Measurements from ENCODE around the gene HBP1. TPM values are rescaled to one million over a fixed set of nuclear protein-coding genes. Genes with fewer than 3 reads are reported as not detected.

Gene HBP1
- total and polyA plus RNA-seq, 2 experiments from 2014 or later: 55.1 to 66.0 TPM

DNA sequence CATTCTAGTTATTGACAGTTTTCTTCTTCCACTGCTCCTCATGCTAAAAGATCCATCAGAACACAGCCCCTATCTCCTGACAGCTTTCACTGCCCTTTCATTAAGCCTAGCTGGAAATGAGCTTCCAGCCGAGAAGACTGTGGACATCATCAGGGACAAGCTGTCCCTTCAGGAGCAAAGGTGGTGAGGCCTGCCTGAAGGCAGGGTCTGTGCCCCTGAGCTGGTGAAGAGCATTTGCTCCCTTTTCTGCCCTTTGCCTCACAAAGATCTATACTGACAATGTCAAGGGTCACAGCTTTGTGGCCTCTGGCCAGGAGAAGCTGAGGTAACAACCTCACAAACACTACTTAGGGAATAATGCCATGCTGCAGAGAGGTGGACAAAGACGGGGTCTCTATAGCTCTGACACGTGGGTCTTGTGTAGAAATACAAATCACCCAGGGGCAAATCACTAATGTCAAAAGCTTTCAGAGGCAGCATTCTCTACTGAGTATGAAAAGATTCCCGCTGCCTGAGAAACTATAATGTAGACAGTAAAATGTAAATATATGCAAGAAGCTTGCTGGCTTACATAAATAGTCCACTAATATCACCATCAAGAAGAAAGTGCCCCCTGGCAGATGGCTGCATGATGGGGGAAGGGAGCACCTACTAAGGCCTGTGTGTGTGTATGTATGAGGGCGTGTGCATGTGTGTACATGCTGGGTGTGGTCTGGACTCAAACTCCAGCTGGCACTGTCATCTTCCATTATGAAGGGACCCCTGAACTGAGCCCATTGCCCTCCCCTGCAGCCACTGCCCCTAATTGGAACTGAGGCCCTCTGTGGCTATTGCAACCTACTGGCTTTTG, 55.8 kb downstream of the HBP1 start:
- Histone ChIP-seq H3K4me3 (no peak overlapping the region), H3K9me3 (ENCODE audit: low read depth) (no peaks in the 10 kb centered on the region), H3K27ac (peak overlapping the region; percentile 75), H3K27me3 (no peaks in the 10 kb centered on the region), H3K4me1 (ENCODE audit: low read depth) (peaks cover 25% of the 10 kb centered on the region), H3K36me3 (no peaks in the 10 kb centered on the region)
- DNase-seq (ENCODE audit: low read depth in 1 of 2, low spot score in 1 of 2): no peak
- TF ChIP-seq, protein P1, sequence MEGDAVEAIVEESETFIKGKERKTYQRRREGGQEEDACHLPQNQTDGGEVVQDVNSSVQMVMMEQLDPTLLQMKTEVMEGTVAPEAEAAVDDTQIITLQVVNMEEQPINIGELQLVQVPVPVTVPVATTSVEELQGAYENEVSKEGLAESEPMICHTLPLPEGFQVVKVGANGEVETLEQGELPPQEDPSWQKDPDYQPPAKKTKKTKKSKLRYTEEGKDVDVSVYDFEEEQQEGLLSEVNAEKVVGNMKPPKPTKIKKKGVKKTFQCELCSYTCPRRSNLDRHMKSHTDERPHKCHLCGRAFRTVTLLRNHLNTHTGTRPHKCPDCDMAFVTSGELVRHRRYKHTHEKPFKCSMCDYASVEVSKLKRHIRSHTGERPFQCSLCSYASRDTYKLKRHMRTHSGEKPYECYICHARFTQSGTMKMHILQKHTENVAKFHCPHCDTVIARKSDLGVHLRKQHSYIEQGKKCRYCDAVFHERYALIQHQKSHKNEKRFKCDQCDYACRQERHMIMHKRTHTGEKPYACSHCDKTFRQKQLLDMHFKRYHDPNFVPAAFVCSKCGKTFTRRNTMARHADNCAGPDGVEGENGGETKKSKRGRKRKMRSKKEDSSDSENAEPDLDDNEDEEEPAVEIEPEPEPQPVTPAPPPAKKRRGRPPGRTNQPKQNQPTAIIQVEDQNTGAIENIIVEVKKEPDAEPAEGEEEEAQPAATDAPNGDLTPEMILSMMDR (IDR thresholded peaks at IDR 0.05; ENCODE audit: low read depth, low read length): no peak

DNA sequence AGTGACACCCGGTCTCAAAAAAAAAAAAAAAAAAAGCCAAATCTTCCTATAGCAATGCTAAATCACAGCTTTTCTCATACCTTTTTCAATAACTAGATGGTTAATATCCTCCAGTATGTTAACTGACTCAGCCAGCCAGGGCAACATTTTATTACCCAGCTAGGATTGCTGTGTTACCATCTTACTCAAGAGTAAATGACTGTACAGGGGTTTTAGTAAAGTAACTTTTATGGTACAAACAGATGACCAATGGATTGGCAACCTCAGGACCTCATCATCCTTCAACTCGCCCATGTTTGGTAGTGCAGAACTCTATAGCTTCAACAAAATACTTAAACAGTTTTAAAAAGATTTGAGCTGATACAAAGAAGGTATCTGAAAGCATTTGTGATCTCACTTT, 59.5 kb downstream of the HBP1 start:
- H3K27ac ChIP-seq: no peak overlapping the region
- no peaks in the 10 kb centered on the region for H3K9me3 ChIP-seq (ENCODE audit: low read depth)
- H3K36me3 ChIP-seq: peaks cover 6% of the 10 kb centered on the region
- no peaks in the 10 kb centered on the region for H3K27me3 ChIP-seq
- H3K4me1 ChIP-seq (ENCODE audit: low read depth): peaks cover 13% of the 10 kb centered on the region
- no peak overlapping the region for H3K4me3 ChIP-seq
- TF ChIP-seq, protein P1 (IDR thresholded peaks at IDR 0.05; ENCODE audit: low read depth, low read length): no peak
- DNase-seq (ENCODE audit: low read depth in 1 of 2, low spot score in 1 of 2): no peak

DNA sequence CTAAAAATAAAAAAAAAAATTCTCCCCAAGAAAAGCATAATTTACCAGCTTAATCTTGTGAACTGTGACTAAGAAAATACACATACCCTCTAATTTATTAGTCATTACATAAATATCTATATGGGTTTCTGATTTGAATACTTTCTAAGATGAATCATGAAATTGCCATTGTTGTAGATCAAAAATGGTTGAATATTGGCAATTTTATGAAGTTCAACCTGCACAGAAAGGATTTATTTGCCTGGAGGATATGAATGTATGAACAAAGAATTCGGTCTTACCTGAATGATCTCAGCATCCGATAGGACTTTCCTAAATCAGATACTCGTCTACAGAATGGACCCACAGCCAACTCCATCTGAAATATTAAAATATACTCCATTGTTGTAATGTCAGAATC, 61.5 kb downstream of the HBP1 start:
- Histone ChIP-seq H3K27ac (no peak overlapping the region), H3K4me3 (no peak overlapping the region), H3K4me1 (ENCODE audit: low read depth) (no peaks in the 10 kb centered on the region), H3K27me3 (no peaks in the 10 kb centered on the region), H3K9me3 (ENCODE audit: low read depth) (no peaks in the 10 kb centered on the region), H3K36me3 (peaks cover 6% of the 10 kb centered on the region)
- DNase-seq (ENCODE audit: low read depth in 1 of 2, low spot score in 1 of 2): no peak
- TF ChIP-seq, protein P1 (IDR thresholded peaks at IDR 0.05; ENCODE audit: low read depth, low read length): no peak

DNA sequence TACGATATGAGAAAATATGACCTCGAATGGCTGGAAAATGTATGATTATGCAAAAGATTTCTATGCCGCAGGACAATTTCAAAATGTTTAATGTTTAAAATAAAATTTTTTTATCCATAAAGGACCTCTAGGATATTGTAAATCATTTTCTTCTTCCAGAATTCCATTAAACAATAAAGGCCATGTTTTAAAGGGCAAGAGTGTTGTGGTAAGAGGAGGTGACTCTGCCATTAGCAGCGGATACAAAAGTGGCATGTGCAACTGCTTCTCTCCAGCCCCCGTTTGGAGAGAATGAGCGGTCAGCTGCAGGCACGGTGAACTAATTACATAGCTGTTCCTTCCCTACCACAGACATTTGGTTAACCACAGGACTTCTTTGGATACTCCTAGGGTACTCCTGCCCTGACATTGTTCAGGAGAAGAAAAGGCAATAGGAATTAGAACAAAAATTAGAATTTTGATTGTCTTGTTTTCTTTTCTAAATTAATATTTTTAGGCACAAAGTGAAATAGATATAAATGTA, 63.8 kb downstream of the HBP1 start:
- TF ChIP-seq, protein P1 (IDR thresholded peaks at IDR 0.05; ENCODE audit: low read depth, low read length): no peak
- DNase-seq (ENCODE audit: low read depth in 1 of 2, low spot score in 1 of 2): peak in 1 of 2 donors; percentile 23
- Histone ChIP-seq H3K36me3 (peaks cover 6% of the 10 kb centered on the region), H3K4me1 (ENCODE audit: low read depth) (peaks cover 5% of the 10 kb centered on the region), H3K27ac (no peak overlapping the region), H3K27me3 (no peaks in the 10 kb centered on the region), H3K9me3 (ENCODE audit: low read depth) (no peaks in the 10 kb centered on the region), H3K4me3 (no peak overlapping the region)

DNA sequence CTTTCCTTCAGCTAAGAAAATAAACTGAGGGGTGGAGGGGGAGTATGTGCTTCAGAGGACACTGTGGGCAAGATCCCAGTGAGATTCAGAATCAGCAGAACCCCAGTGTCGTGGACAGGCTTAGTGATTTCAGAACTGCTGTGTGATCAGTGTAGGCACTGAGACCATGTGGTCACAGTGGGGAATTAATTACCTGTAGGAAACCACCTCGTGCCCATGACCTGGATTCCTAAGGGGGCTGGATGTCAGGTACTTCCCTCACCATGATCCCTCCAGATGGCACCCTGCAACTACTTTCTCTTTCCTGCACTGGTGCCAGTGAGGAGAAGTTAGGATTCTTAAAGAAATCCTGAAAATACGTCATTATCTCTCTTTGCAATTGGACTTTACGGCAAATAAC, 64.4 kb downstream of the HBP1 start:
- no peak overlapping the region for H3K27ac ChIP-seq
- TF ChIP-seq, protein P1 (IDR thresholded peaks at IDR 0.05; ENCODE audit: low read depth, low read length): no peak
- no peak for DNase-seq (ENCODE audit: low read depth in 1 of 2, low spot score in 1 of 2)
- peaks cover 5% of the 10 kb centered on the region for H3K4me1 ChIP-seq (ENCODE audit: low read depth)
- H3K4me3 ChIP-seq: no peak overlapping the region
- H3K9me3 ChIP-seq (ENCODE audit: low read depth): no peaks in the 10 kb centered on the region
- peaks cover 6% of the 10 kb centered on the region for H3K36me3 ChIP-seq
- H3K27me3 ChIP-seq: no peaks in the 10 kb centered on the region
